ENCODE results near the gene FBXO44.

DNA sequence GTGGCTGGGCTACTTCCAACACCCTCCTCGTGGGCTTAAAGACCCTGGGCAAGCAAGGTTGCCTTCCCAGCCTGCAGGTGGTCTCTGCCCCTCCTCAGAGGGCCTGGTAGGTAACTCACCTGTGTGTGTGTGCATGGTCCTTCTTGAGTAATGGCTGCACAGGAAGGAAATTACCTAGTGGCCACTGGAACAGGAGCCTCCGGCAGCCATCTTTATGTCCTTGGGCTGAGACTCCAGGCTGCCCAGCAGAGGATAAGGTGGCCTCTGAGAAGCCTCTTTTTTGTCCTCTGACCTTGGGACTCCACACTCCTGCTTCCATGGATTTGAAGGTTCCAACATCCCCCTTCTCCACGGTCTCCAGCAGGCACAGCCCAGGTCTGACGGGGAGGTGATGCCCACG, 56.8 kb downstream of the FBXO44 start:
- TF ChIP-seq, protein P1, sequence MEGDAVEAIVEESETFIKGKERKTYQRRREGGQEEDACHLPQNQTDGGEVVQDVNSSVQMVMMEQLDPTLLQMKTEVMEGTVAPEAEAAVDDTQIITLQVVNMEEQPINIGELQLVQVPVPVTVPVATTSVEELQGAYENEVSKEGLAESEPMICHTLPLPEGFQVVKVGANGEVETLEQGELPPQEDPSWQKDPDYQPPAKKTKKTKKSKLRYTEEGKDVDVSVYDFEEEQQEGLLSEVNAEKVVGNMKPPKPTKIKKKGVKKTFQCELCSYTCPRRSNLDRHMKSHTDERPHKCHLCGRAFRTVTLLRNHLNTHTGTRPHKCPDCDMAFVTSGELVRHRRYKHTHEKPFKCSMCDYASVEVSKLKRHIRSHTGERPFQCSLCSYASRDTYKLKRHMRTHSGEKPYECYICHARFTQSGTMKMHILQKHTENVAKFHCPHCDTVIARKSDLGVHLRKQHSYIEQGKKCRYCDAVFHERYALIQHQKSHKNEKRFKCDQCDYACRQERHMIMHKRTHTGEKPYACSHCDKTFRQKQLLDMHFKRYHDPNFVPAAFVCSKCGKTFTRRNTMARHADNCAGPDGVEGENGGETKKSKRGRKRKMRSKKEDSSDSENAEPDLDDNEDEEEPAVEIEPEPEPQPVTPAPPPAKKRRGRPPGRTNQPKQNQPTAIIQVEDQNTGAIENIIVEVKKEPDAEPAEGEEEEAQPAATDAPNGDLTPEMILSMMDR (IDR thresholded peaks at IDR 0.05), result no peak
- TF ChIP-seq POLR2AphosphoS5 (IDR thresholded peaks at IDR 0.05) (no peak), POLR2A (IDR thresholded peaks at IDR 0.05) (no peak), EP300 (IDR thresholded peaks at IDR 0.05) (no peak)

Data from upper lobe of left lung (tissue), 4 donors.